ENCODE results near the gene MYO10. TPM values are rescaled to one million over a fixed set of nuclear protein-coding genes. Genes with fewer than 3 reads are reported as not detected.
"Not testable (repeated sequence)": the region's sequence is repeated elsewhere in the genome, so short reads cannot be mapped to it uniquely, and the experiment has no call there.

MYO10 gene
- total RNA-seq, 2 experiments from 2014 or later: 0.23 TPM; not detected in 1

DNA sequence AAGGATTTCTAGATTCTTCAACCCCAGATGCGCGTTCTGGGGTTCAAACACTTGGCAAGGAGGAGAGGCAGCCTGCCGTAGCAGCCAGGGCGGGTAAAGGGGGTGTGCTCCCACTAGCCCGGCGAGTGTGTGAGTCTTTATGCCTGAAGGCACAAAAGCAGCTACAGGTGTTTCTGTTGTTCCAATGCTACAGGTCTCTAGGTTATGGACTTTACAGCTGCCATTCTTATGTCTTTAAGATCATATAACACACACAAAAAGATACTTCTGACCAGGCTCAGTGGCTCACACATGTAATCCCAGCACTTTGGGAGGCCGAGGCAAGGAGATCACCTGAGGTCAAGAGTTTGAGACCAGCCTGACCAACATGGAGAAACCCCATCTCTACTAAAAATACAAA, 185.6 kb downstream of the MYO10 start:
- H3K27ac Mint-ChIP-seq: no peak overlapping the region
- CTCF ChIA-PET: no interaction called here
- H3K36me3 Mint-ChIP-seq (ENCODE audit: low read depth): no peaks in the 10 kb centered on the region
- no peaks in the 10 kb centered on the region for H3K9me3 Mint-ChIP-seq
- H3K4me1 Mint-ChIP-seq: no peaks in the 10 kb centered on the region
- no peaks in the 10 kb centered on the region for H3K27me3 Mint-ChIP-seq
- DNase-seq: no peak
- POLR2A ChIA-PET: no interaction called here
- no peak overlapping the region for H3K4me3 Mint-ChIP-seq

DNA sequence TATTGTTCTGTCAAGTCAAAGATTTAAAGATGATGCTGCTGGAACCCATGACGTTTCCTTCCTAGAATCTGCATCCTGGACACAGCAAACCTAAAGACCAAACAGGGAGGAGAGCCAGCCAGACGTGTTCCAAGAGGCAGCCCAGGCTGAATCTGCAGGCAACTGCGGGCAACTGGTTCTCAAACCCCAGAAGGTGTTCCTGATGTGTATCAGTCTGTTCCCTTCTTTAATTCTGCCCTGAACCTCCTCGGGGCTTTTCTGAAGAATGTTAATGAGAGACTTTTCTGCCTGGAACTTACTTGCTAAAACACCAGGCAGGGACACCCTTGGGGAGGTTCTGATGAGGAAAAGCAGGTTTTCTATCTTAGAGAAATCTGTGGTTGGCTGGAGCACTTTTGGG, 186.5 kb downstream of the MYO10 start:
- CTCF ChIA-PET: no interaction called here
- H3K27ac Mint-ChIP-seq: no peak overlapping the region
- H3K36me3 Mint-ChIP-seq (ENCODE audit: low read depth): no peaks in the 10 kb centered on the region
- H3K4me3 Mint-ChIP-seq: no peak overlapping the region
- DNase-seq: no peak
- H3K9me3 Mint-ChIP-seq: no peaks in the 10 kb centered on the region
- no peaks in the 10 kb centered on the region for H3K27me3 Mint-ChIP-seq
- POLR2A ChIA-PET: no interaction called here
- H3K4me1 Mint-ChIP-seq: no peaks in the 10 kb centered on the region

- no peak for DNase-seq
- H3K36me3 Mint-ChIP-seq (ENCODE audit: low read depth): no peaks in the 10 kb centered on the region
- H3K4me3 Mint-ChIP-seq: no peak overlapping the region
- no peaks in the 10 kb centered on the region for H3K9me3 Mint-ChIP-seq
- no peak overlapping the region for H3K27ac Mint-ChIP-seq
- H3K4me1 Mint-ChIP-seq: no peaks in the 10 kb centered on the region
- ChIA-PET CTCF (no interaction called here), POLR2A (no interaction called here)
- H3K27me3 Mint-ChIP-seq: peaks cover 14% of the 10 kb centered on the region
These were observed 191.8 kb downstream of the MYO10 start for GRCh38 chr5:16744164-16744880.

DNA sequence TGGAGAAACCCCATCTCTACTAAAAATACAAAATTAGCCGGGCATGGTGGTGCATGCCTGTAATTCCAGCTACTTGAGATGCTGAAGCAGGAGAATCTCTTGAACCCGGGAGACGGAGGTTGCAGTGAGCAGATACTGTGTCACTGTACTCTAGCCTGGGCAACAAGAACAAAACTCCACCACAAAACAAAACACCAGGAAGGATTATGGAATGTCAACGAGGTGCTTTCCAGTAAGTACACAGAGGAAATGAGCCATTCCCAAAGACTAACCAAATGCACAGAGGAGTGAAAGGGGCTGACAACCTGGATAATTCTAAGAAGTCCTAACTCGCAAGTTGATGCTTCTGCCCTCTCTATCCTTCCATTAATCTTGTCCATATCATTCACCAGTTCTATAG, 193.2 kb downstream of the MYO10 start:
- no peak for DNase-seq
- no peaks in the 10 kb centered on the region for H3K36me3 Mint-ChIP-seq (ENCODE audit: low read depth)
- H3K9me3 Mint-ChIP-seq: no peaks in the 10 kb centered on the region
- peaks cover 14% of the 10 kb centered on the region for H3K27me3 Mint-ChIP-seq
- POLR2A ChIA-PET: no interaction called here
- H3K4me3 Mint-ChIP-seq: no peak overlapping the region
- CTCF ChIA-PET: no interaction called here
- no peaks in the 10 kb centered on the region for H3K4me1 Mint-ChIP-seq
- H3K27ac Mint-ChIP-seq: no peak overlapping the region

DNA sequence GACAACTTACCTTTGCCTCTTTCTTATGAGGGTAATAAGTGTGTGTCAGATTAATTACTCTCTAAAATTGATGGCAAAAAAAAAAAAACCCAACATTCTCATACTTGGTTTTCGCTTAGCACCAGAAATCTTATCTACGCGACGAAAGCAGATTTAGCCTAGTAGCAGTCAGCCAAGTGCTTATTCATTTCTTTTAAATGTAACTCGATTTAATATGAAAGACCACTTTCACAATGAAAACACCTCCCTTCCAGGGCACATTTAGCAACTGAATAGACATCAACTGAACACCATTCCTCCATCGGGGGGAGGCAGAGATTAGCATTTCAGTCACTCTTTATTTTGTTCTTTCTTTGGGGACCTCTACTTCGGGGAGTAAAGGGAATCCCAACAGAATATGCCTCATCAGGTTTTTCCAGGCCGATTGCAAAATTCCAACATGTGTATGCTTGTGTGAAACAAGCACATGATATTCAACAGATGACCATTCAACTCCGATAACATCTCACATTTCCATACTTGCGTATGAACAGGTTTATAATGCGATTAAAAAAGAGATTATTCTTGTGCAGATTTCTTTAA, 195.2 kb downstream of the MYO10 start:
- Mint-ChIP-seq H3K27ac (no peak overlapping the region), H3K9me3 (no peaks in the 10 kb centered on the region), H3K36me3 (ENCODE audit: low read depth) (no peaks in the 10 kb centered on the region), H3K4me3 (no peak overlapping the region), H3K4me1 (no peaks in the 10 kb centered on the region), H3K27me3 (peaks cover 18% of the 10 kb centered on the region)
- ChIA-PET CTCF (no interaction called here), POLR2A (no interaction called here)
- DNase-seq: no peak

DNA sequence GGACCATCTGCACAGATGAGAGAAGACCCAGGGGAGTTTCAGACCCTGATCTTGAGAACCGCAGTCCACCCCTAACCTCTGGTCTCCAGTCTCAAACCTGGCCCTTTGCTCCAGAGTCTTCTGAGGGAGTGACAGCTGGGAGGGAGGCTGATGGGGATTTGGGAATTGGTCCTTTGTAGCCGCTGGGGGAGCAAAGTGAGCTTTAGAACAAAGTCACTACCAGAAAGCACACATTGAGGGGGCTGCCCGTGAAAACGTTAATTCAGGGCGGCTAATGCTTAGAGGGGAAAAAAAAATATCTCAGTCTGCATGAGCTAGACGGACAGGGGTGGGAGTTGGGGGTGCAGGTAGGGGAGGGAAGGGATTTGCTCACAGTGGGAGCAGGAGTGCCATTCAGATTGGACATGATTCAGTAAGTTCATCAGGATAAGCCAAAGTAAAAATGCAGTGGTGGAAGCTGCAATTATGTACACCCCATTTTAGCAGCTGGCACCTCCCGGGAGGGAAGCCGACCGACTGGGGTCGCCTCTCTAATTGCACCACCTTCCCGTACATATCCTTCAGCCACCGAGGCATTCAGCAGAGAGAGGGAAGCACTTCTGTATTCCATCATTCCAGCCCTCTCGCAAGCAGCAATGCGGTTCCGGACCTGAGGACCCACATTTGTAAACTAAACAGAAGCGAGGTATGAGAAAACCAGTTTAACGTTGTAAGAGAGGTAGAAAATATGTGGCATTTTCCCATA, 195.8 kb downstream of the MYO10 start:
- CTCF ChIA-PET: no interaction called here
- no peak for DNase-seq
- Mint-ChIP-seq H3K4me3 (no peak overlapping the region), H3K27me3 (peaks cover 21% of the 10 kb centered on the region), H3K9me3 (no peaks in the 10 kb centered on the region), H3K36me3 (ENCODE audit: low read depth) (no peaks in the 10 kb centered on the region), H3K4me1 (no peaks in the 10 kb centered on the region), H3K27ac (no peak overlapping the region)
- POLR2A ChIA-PET: no interaction called here

DNA sequence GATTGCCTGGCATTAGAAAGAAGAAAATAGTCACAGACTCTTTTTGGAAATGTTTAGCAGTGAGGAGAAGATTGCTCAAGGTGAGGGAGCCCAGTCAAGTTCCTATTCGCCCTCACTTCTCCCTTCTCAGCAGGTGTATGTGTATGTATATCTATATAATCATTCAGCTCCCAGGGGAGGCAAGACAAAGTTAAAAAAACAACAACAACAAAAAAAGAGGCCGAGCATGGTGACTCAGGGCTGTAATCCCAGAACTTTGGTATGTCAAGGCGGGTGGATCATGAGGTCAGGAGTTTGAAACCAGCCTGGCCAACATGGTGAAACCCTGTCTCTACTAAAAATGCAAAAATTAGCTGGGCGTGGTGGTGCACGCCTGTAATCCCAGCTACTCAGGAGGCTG, 197.7 kb downstream of the MYO10 start:
- H3K9me3 Mint-ChIP-seq; H3K27ac Mint-ChIP-seq; H3K4me3 Mint-ChIP-seq; POLR2A ChIA-PET; H3K36me3 Mint-ChIP-seq (ENCODE audit: low read depth); DNase-seq; H3K4me1 Mint-ChIP-seq: not testable (repeated sequence)
- CTCF ChIA-PET: interaction anchor here (0.7 kb wide), 1 partner anchor 283 kb away, joined by 3 read pairs; no protein-coding TSS in a partner anchor
- peaks cover 21% of the 10 kb centered on the region for H3K27me3 Mint-ChIP-seq

- Mint-ChIP-seq H3K9me3 (peaks cover 4% of the 10 kb centered on the region), H3K27ac (no peak overlapping the region), H3K4me3 (no peak overlapping the region), H3K27me3 (peaks cover 21% of the 10 kb centered on the region), H3K4me1 (no peaks in the 10 kb centered on the region), H3K36me3 (ENCODE audit: low read depth) (no peaks in the 10 kb centered on the region)
- DNase-seq: no peak
- POLR2A ChIA-PET: no interaction called here
- CTCF ChIA-PET: no interaction called here
These were observed 198.3 kb downstream of the MYO10 start for GRCh38 chr5:16737620-16738364.

DNA sequence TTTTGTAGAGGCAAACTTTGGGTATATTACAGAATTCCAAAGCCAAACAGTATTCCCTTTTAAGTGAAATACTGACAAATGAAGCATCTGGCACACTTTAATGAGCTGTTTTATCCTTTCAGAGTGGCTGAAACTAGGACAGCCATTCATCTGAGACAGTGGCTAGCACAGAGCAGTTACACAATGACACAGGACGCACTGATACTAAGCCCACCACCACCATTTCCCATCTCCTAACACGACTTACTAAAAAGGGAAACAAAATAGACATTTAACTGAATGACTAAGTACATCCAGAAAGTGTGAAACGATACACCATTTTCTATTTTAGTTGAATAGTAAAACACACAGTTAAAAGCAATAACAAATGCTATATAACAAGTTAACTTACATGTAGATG, 198.9 kb downstream of the MYO10 start:
- no peaks in the 10 kb centered on the region for H3K36me3 Mint-ChIP-seq (ENCODE audit: low read depth)
- H3K27ac Mint-ChIP-seq: no peak overlapping the region
- ChIA-PET POLR2A (no interaction called here), CTCF (interaction anchor here (0.6 kb wide), 1 partner anchor 22 kb away, joined by 5 read pairs; no protein-coding TSS in a partner anchor)
- no peak overlapping the region for H3K4me3 Mint-ChIP-seq
- no peaks in the 10 kb centered on the region for H3K4me1 Mint-ChIP-seq
- DNase-seq: no peak
- H3K9me3 Mint-ChIP-seq: peaks cover 4% of the 10 kb centered on the region
- peaks cover 21% of the 10 kb centered on the region for H3K27me3 Mint-ChIP-seq

- Mint-ChIP-seq H3K4me3 (no peak overlapping the region), H3K36me3 (ENCODE audit: low read depth) (no peaks in the 10 kb centered on the region), H3K9me3 (peaks cover 4% of the 10 kb centered on the region), H3K4me1 (no peaks in the 10 kb centered on the region), H3K27me3 (peaks cover 21% of the 10 kb centered on the region), H3K27ac (no peak overlapping the region)
- POLR2A ChIA-PET: no interaction called here
- no peak for DNase-seq
- CTCF ChIA-PET: interaction anchor here (0.6 to 0.7 kb wide), 2 partner anchors 21 to 41 kb away, joined by 3 to 5 read pairs; no protein-coding TSS in a partner anchor
These were observed 199.7 kb downstream of the MYO10 start for GRCh38 chr5:16736158-16736995.

GRCh38 chr5:16735101-16736060, 200.7 kb downstream of the MYO10 start:
- H3K36me3 Mint-ChIP-seq (ENCODE audit: low read depth): no peaks in the 10 kb centered on the region
- H3K27ac Mint-ChIP-seq: no peak overlapping the region
- H3K9me3 Mint-ChIP-seq: peaks cover 4% of the 10 kb centered on the region
- peaks cover 13% of the 10 kb centered on the region for H3K27me3 Mint-ChIP-seq
- CTCF ChIA-PET: interaction anchor here (0.7 kb wide), 1 partner anchor 40 kb away, joined by 3 read pairs; no protein-coding TSS in a partner anchor
- H3K4me1 Mint-ChIP-seq: no peaks in the 10 kb centered on the region
- no peak overlapping the region for H3K4me3 Mint-ChIP-seq
- no peak for DNase-seq
- POLR2A ChIA-PET: no interaction called here
